ENCODE results near the gene MEIS1.
"Not testable (repeated sequence)": the region's sequence is repeated elsewhere in the genome, so short reads cannot be mapped to it uniquely, and the experiment has no call there.

MEIS1 gene

GRCh38 chr2:66434679-66435548 lies at the start of gene MEIS1:
MEIS1 (plus strand) TSS chr2:66435125; CDS start chr2:66435857, 732 bp downstream.
- H3K9me3 ChIP-seq (ENCODE audit: control insufficient read depth, insufficient read depth, low read length) = no peaks in the 10 kb centered on the region
- no CpG with 5 or more reads among the region's 38 CpGs for WGBS (ENCODE audit: insufficient coverage, insufficient read length)
- no peak for DNase-seq (ENCODE audit: low read depth, low spot score)
- H3K36me3 ChIP-seq (ENCODE audit: control insufficient read depth, insufficient read depth, low read length) = no peaks in the 10 kb centered on the region
- peaks cover 74% of the 10 kb centered on the region for H3K27me3 ChIP-seq (ENCODE audit: control insufficient read depth, insufficient read depth, low read length)
- peaks cover 8% of the 10 kb centered on the region for H3K4me1 ChIP-seq (ENCODE audit: control insufficient read depth, insufficient read depth, low read length)
- H3K4me3 ChIP-seq (ENCODE audit: low read length) = peak within 1 kb of the TSS; percentile 23; the same call in 1 of the 2 replicates
- H3K27ac ChIP-seq (ENCODE audit: low read length) = no peak within 1 kb of the TSS

- no CpG with 5 or more reads among the region's 9 CpGs for WGBS (ENCODE audit: insufficient coverage, insufficient read length)
- H3K4me1 ChIP-seq (ENCODE audit: control insufficient read depth, insufficient read depth, low read length) = no peaks in the 10 kb centered on the region; the same call in 1 of the 2 replicates
- no peak for DNase-seq (ENCODE audit: low read depth, low spot score)
- no peaks in the 10 kb centered on the region for H3K27me3 ChIP-seq (ENCODE audit: control insufficient read depth, insufficient read depth, low read length)
- H3K27ac ChIP-seq (ENCODE audit: low read length) = no peak overlapping the region
- no peaks in the 10 kb centered on the region for H3K36me3 ChIP-seq (ENCODE audit: control insufficient read depth, insufficient read depth, low read length)
- H3K4me3 ChIP-seq (ENCODE audit: low read length) = no peak overlapping the region
- no peaks in the 10 kb centered on the region for H3K9me3 ChIP-seq (ENCODE audit: control insufficient read depth, insufficient read depth, low read length)
Observed at GRCh38 chr2:66387016-66387753, 47.7 kb upstream of the MEIS1 start.

GRCh38 chr2:66389651-66390131 lies 45.2 kb upstream of the MEIS1 start:
- no peaks in the 10 kb centered on the region for H3K36me3 ChIP-seq (ENCODE audit: control insufficient read depth, insufficient read depth, low read length)
- no peak overlapping the region for H3K4me3 ChIP-seq (ENCODE audit: low read length)
- DNase-seq (ENCODE audit: low read depth, low spot score) = no peak
- H3K27me3 ChIP-seq (ENCODE audit: control insufficient read depth, insufficient read depth, low read length) = no peaks in the 10 kb centered on the region
- no peaks in the 10 kb centered on the region; the same call in 1 of the 2 replicates for H3K4me1 ChIP-seq (ENCODE audit: control insufficient read depth, insufficient read depth, low read length)
- no peaks in the 10 kb centered on the region for H3K9me3 ChIP-seq (ENCODE audit: control insufficient read depth, insufficient read depth, low read length)
- WGBS (ENCODE audit: insufficient coverage, insufficient read length) = no CpG with 5 or more reads among the region's 3 CpGs
- H3K27ac ChIP-seq (ENCODE audit: low read length) = no peak overlapping the region

- H3K27me3 ChIP-seq (ENCODE audit: control insufficient read depth, insufficient read depth, low read length) = no peaks in the 10 kb centered on the region
- H3K4me3 ChIP-seq (ENCODE audit: low read length) = no peak overlapping the region
- H3K27ac ChIP-seq (ENCODE audit: low read length) = no peak overlapping the region
- no peaks in the 10 kb centered on the region; the same call in 1 of the 2 replicates for H3K4me1 ChIP-seq (ENCODE audit: control insufficient read depth, insufficient read depth, low read length)
- no peaks in the 10 kb centered on the region for H3K36me3 ChIP-seq (ENCODE audit: control insufficient read depth, insufficient read depth, low read length)
- DNase-seq (ENCODE audit: low read depth, low spot score) = no peak
- WGBS (ENCODE audit: insufficient coverage, insufficient read length) = no CpG with 5 or more reads among the region's 4 CpGs
- no peaks in the 10 kb centered on the region for H3K9me3 ChIP-seq (ENCODE audit: control insufficient read depth, insufficient read depth, low read length)
Observed at GRCh38 chr2:66390152-66390551, 44.8 kb upstream of the MEIS1 start.

- Histone ChIP-seq H3K9me3 (ENCODE audit: control insufficient read depth, insufficient read depth, low read length) (no peaks in the 10 kb centered on the region), H3K27me3 (ENCODE audit: control insufficient read depth, insufficient read depth, low read length) (no peaks in the 10 kb centered on the region), H3K4me1 (ENCODE audit: control insufficient read depth, insufficient read depth, low read length) (no peaks in the 10 kb centered on the region; the same call in 1 of the 2 replicates), H3K27ac (ENCODE audit: low read length) (no peak overlapping the region), H3K36me3 (ENCODE audit: control insufficient read depth, insufficient read depth, low read length) (no peaks in the 10 kb centered on the region), H3K4me3 (ENCODE audit: low read length) (no peak overlapping the region; the same call in 1 of the 2 replicates)
- WGBS (ENCODE audit: insufficient coverage, insufficient read length) = no CpG with 5 or more reads among the region's 9 CpGs
- no peak for DNase-seq (ENCODE audit: low read depth, low spot score)
Observed at GRCh38 chr2:66390811-66391210, 44.1 kb upstream of the MEIS1 start.

- H3K4me1 ChIP-seq (ENCODE audit: control insufficient read depth, insufficient read depth, low read length); H3K36me3 ChIP-seq (ENCODE audit: control insufficient read depth, insufficient read depth, low read length); DNase-seq (ENCODE audit: low read depth, low spot score); H3K27ac ChIP-seq (ENCODE audit: low read length); H3K9me3 ChIP-seq (ENCODE audit: control insufficient read depth, insufficient read depth, low read length); H3K27me3 ChIP-seq (ENCODE audit: control insufficient read depth, insufficient read depth, low read length): not testable (repeated sequence)
- H3K4me3 ChIP-seq (ENCODE audit: low read length) = peak overlapping the region; percentile 17; the same call in 1 of the 2 replicates
- no CpG with 5 or more reads among the region's 22 CpGs for WGBS (ENCODE audit: insufficient coverage, insufficient read length)
Observed at GRCh38 chr2:66391240-66391639, 43.7 kb upstream of the MEIS1 start.

GRCh38 chr2:66405473-66405872 lies 29.5 kb upstream of the MEIS1 start:
- H3K4me1 ChIP-seq (ENCODE audit: control insufficient read depth, insufficient read depth, low read length) = no peaks in the 10 kb centered on the region
- H3K27me3 ChIP-seq (ENCODE audit: control insufficient read depth, insufficient read depth, low read length) = no peaks in the 10 kb centered on the region
- H3K9me3 ChIP-seq (ENCODE audit: control insufficient read depth, insufficient read depth, low read length) = no peaks in the 10 kb centered on the region
- no peak overlapping the region for H3K4me3 ChIP-seq (ENCODE audit: low read length)
- no peaks in the 10 kb centered on the region for H3K36me3 ChIP-seq (ENCODE audit: control insufficient read depth, insufficient read depth, low read length)
- WGBS (ENCODE audit: insufficient coverage, insufficient read length) = no CpG with 5 or more reads among the region's 4 CpGs
- no peak overlapping the region for H3K27ac ChIP-seq (ENCODE audit: low read length)
- no peak for DNase-seq (ENCODE audit: low read depth, low spot score)

GRCh38 chr2:66408905-66409304 lies 26.0 kb upstream of the MEIS1 start:
- Histone ChIP-seq H3K4me3 (ENCODE audit: low read length) (no peak overlapping the region), H3K4me1 (ENCODE audit: control insufficient read depth, insufficient read depth, low read length) (no peaks in the 10 kb centered on the region), H3K27ac (ENCODE audit: low read length) (no peak overlapping the region), H3K9me3 (ENCODE audit: control insufficient read depth, insufficient read depth, low read length) (no peaks in the 10 kb centered on the region), H3K36me3 (ENCODE audit: control insufficient read depth, insufficient read depth, low read length) (no peaks in the 10 kb centered on the region), H3K27me3 (ENCODE audit: control insufficient read depth, insufficient read depth, low read length) (no peaks in the 10 kb centered on the region)
- DNase-seq (ENCODE audit: low read depth, low spot score) = no peak
- no CpG with 5 or more reads among the region's 2 CpGs for WGBS (ENCODE audit: insufficient coverage, insufficient read length)

GRCh38 chr2:66412874-66413273 lies 22.1 kb upstream of the MEIS1 start:
- H3K9me3 ChIP-seq (ENCODE audit: control insufficient read depth, insufficient read depth, low read length) = no peaks in the 10 kb centered on the region
- H3K27me3 ChIP-seq (ENCODE audit: control insufficient read depth, insufficient read depth, low read length) = no peaks in the 10 kb centered on the region
- WGBS (ENCODE audit: insufficient coverage, insufficient read length) = no CpG with 5 or more reads among the region's 1 CpG

GRCh38 chr2:66414896-66415295 lies 20.0 kb upstream of the MEIS1 start:
- Histone ChIP-seq H3K36me3 (ENCODE audit: control insufficient read depth, insufficient read depth, low read length) (no peaks in the 10 kb centered on the region), H3K4me3 (ENCODE audit: low read length) (no peak overlapping the region), H3K27ac (ENCODE audit: low read length) (no peak overlapping the region), H3K4me1 (ENCODE audit: control insufficient read depth, insufficient read depth, low read length) (peaks cover 2% of the 10 kb centered on the region; the same call in 1 of the 2 replicates), H3K9me3 (ENCODE audit: control insufficient read depth, insufficient read depth, low read length) (no peaks in the 10 kb centered on the region), H3K27me3 (ENCODE audit: control insufficient read depth, insufficient read depth, low read length) (no peaks in the 10 kb centered on the region)
- no peak for DNase-seq (ENCODE audit: low read depth, low spot score)
- WGBS (ENCODE audit: insufficient coverage, insufficient read length) = no CpG with 5 or more reads among the region's 1 CpG

More at GRCh38 chr2:66412874-66413273, 22.1 kb upstream of the MEIS1 start:
- no peak overlapping the region for H3K4me3 ChIP-seq (ENCODE audit: low read length)
- no peak for DNase-seq (ENCODE audit: low read depth, low spot score)
- H3K27ac ChIP-seq (ENCODE audit: low read length) = no peak overlapping the region
- no peaks in the 10 kb centered on the region for H3K36me3 ChIP-seq (ENCODE audit: control insufficient read depth, insufficient read depth, low read length)
- H3K4me1 ChIP-seq (ENCODE audit: control insufficient read depth, insufficient read depth, low read length) = peaks cover 2% of the 10 kb centered on the region; the same call in 1 of the 2 replicates

Measured in iPS DF 6.9 (cell line).